Measurements from ENCODE around the gene PPARA. TPM values are rescaled to one million over a fixed set of nuclear protein-coding genes. Genes with fewer than 3 reads are reported as not detected.

Gene PPARA
- total and polyA plus RNA-seq, 2 donors (not counting 3 experiments of a cell fraction or from before 2014, with no cell fraction given): 3.1 to 10.7 TPM

DNA sequence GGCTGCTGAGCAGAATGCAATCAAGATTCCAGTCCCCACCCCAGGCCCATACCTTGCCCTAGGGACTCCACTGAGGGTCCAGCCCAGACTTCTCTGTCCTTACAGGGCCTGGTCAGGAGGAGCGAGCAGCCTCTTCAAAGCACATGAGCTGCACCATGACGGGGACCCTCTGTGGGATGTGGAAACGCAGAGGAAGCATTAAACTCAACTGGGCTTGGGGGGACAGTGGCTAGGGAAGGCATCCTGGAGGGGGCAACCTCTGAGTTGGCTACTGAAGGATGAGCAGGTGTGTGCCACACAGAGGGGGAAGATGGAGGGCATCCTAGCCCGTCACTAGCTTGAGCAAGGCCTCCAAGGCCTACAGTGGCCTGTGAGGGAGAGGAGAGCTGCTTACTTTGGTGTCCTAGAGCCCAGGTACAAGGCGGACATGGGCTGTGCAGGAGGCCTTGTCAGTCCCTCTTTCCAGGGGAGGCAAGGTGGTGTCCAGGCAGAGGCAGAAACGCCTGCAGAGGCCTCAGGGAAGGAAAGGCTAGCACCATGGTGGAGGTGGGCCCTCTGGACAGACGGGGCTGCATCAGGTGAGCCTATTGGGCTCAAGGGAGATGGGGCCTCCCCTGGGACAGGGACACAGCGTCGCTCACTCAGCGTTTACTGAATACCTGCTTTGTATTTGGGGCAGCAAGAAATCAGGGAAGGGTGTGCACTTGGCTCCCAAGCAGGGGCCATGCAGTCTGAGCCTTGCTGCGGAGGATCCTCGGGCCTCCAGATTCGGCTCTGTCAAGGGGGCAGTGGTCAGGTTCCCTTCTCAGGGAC, 131.7 kb downstream of the PPARA start:
- Histone ChIP-seq H3K36me3 (ENCODE audit: control insufficient read depth in 2 of 2, extremely low read depth in 1 of 2, insufficient read depth in 2 of 2, low read length in 2 of 2) (peaks cover 15 to 47% of the 10 kb centered on the region in 2 experiments), H3K27ac (ENCODE audit: insufficient read depth, low read depth, low read length) (no peak overlapping the region), H3K79me2 (ENCODE audit: control insufficient read depth, insufficient read depth, low read length) (no peaks in the 10 kb centered on the region), H3K9ac (replicated peaks; ENCODE audit: extremely low read depth, insufficient read depth, low read length) (no peak overlapping the region), H3K27me3 (ENCODE audit: control insufficient read depth in 2 of 2, insufficient read depth in 2 of 2, low read length in 2 of 2) (no peaks in the 10 kb centered on the region), H3K9me1 (replicated peaks; ENCODE audit: control insufficient read depth, extremely low read depth, insufficient read depth, low read length) (no peaks in the 10 kb centered on the region), H3K9me3 (replicated peaks; ENCODE audit: control insufficient read depth, insufficient read depth, low read length) (no peaks in the 10 kb centered on the region), H2AFZ (ENCODE audit: low read depth, low read length) (no peak overlapping the region), H3K4me2 (ENCODE audit: insufficient read depth, low read length) (no peak overlapping the region), H3K4me3 (replicated peaks in 1 of 3; ENCODE audit: insufficient read depth in 1 of 3, low read depth in 1 of 3, low read length in 3 of 3) (no peak overlapping the region), H3K4me1 (ENCODE audit: control insufficient read depth, extremely low read depth, insufficient read depth, low read length) (no peaks in the 10 kb centered on the region), H4K20me1 (replicated peaks; ENCODE audit: control insufficient read depth, extremely low read depth, insufficient read depth, low read length) (no peaks in the 10 kb centered on the region)
- CTCF ChIA-PET: interaction anchor here (1.3 kb wide), 1 partner anchor 160 kb away, joined by 3 read pairs; no protein-coding TSS in a partner anchor
- TF ChIP-seq, protein P1, sequence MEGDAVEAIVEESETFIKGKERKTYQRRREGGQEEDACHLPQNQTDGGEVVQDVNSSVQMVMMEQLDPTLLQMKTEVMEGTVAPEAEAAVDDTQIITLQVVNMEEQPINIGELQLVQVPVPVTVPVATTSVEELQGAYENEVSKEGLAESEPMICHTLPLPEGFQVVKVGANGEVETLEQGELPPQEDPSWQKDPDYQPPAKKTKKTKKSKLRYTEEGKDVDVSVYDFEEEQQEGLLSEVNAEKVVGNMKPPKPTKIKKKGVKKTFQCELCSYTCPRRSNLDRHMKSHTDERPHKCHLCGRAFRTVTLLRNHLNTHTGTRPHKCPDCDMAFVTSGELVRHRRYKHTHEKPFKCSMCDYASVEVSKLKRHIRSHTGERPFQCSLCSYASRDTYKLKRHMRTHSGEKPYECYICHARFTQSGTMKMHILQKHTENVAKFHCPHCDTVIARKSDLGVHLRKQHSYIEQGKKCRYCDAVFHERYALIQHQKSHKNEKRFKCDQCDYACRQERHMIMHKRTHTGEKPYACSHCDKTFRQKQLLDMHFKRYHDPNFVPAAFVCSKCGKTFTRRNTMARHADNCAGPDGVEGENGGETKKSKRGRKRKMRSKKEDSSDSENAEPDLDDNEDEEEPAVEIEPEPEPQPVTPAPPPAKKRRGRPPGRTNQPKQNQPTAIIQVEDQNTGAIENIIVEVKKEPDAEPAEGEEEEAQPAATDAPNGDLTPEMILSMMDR (IDR thresholded peaks at IDR 0.05; ENCODE audit: extremely low read depth in 1 of 2, insufficient read depth in 1 of 2, low read depth in 1 of 2, low read length in 2 of 2): no peak
- TF ChIP-seq JUN (IDR thresholded peaks at IDR 0.05; ENCODE audit: borderline replicate concordance, insufficient read depth, insufficient read length, low read depth) (no peak), POLR2AphosphoS5 (IDR thresholded peaks at IDR 0.05; ENCODE audit: insufficient read depth, low read depth, low read length) (no peak), GATA2 (IDR thresholded peaks at IDR 0.05; ENCODE audit: insufficient read depth, insufficient read length, low read depth, low read length) (no peak), MAX (IDR thresholded peaks at IDR 0.05; ENCODE audit: insufficient read depth, insufficient read length) (no peak), POLR2A (IDR thresholded peaks at IDR 0.05; ENCODE audit: low read depth, low read length) (no peak)
- POLR2A ChIA-PET: no interaction called here
- FAIRE-seq (no peak), DNase-seq (ENCODE audit: low read depth, low spot score) (no peak)
- no TSS peak for BruUV-seq (replicated peaks)
- dilution Hi-C loops (cut with MboI; ENCODE audit: extremely low pct_ligation_motif_present, low sequenced_read_pairs): no loop called here
- intact Hi-C loops (cut with micrococcal nuclease): no loop called here
